HCT116 (cell line): Measurements from ENCODE around the gene DMD. TPM values are rescaled to one million over a fixed set of nuclear protein-coding genes. Genes with fewer than 3 reads are reported as not detected.

Experiments used
- ATAC-seq: fragments of 200-7000 bp; cut with Tn5 transposase; 2 replicates; pipeline ENCODE4 v1.9.1; 2020; ENCODE audit warnings: mild to moderate bottlenecking, moderate library complexity
- BruUV-seq: library from RNA; stranded (reverse); fragments of 400-500 nt; replicated peaks from 2 replicates; lab custom pipeline; 2021; lab: Mats Ljungman, UMichigan
- CTCF ChIA-PET: fragments of 300-600 bp; sonication (Branson Sonifier 250); formaldehyde crosslinking; loops from one replicate; lab custom pipeline; 2021; ENCODE audit warnings: antibody characterized with exemption; lab: Charles Lee
- POLR2A ChIA-PET: fragments of 300-600, 350-600 bp; sonication (Branson Sonifier 250); formaldehyde crosslinking; loops from one replicate; lab custom pipeline; 2021; ENCODE audit warnings: antibody characterized with exemption; lab: Charles Lee
- RAD21 ChIA-PET, 2 experiments: fragments of 300-600 bp; sonication (Branson Sonifier 250); formaldehyde crosslinking; loops; one replicate each; lab custom pipeline; 2023; ENCODE audit warnings: low total read pairs in 2 of 2; ENCODE audit not compliant: uncharacterized antibody in 2 of 2, unreplicated experiment in 2 of 2, low non-redundant PET in 1 of 2; lab: Charles Lee
- DNase-seq: peaks from one replicate; pipeline ENCODE4 v3.0.0-alpha.2; 2010; ENCODE audit warnings: low read depth, low spot score
- H2AFZ ChIP-seq: fragments of 200-600 bp; shearing (Covaris generic), sonication (generic); 2 replicates; pipeline ENCODE4 v1.6.1; 2017; ENCODE audit warnings: low read depth, mixed run types, mixed read lengths, antibody characterized with exemption, low read length; ENCODE audit not compliant: poor library complexity, severe bottlenecking
- H3K27ac ChIP-seq: 2 replicates; pipeline ENCODE4 v1.5.1; 2012; ENCODE audit warnings: low read depth, low read length
- H3K27me3 ChIP-seq: fragments of 200-600 bp; sonication (generic); 2 replicates; pipeline ENCODE4 v1.6.1; 2016; ENCODE audit warnings: mixed run types, low read length, mixed read lengths; ENCODE audit not compliant: insufficient read depth
- H3K36me3 ChIP-seq, 2 experiments: fragments of 200-500 bp in 1 of 2; fragments of 200-600 bp in 1 of 2; sonication (Bioruptor generic) in 1 of 2; sonication (generic) in 1 of 2; 2 replicates each; pipeline versions ENCODE4 v1.5.1 to v1.6.1; 2014 to 2016; ENCODE audit warnings: low read length in 2 of 2, inconsistent platforms in 1 of 2, mixed read lengths in 1 of 2, mixed run types in 1 of 2; ENCODE audit not compliant: insufficient read depth in 2 of 2, control insufficient read depth in 1 of 2
- H3K4me1 ChIP-seq, 2 experiments: fragments of 200-600 bp in 1 of 2; sonication (generic) in 1 of 2; 2 replicates each; pipeline versions ENCODE4 v1.5.1 to v1.6.1; 2012 to 2017; ENCODE audit warnings: low read length in 2 of 2, inconsistent platforms in 1 of 2, mild to moderate bottlenecking in 1 of 2, mixed read lengths in 1 of 2, mixed run types in 1 of 2, moderate library complexity in 1 of 2; ENCODE audit not compliant: insufficient read depth in 2 of 2, control insufficient read depth in 1 of 2
- H3K4me2 ChIP-seq: fragments of 200-600 bp; sonication (generic); 2 replicates; pipeline ENCODE4 v1.6.1; 2017; ENCODE audit warnings: mixed run types, low read length, mixed read lengths
- H3K4me3 ChIP-seq, 2 experiments: fragments of 200-600 bp in 1 of 2; sonication (generic) in 1 of 2; replicated peaks in 1 of 2; 2 replicates each; pipeline ENCODE4 v1.5.1; 2011 to 2016; ENCODE audit warnings: low read length in 2 of 2, control low read depth in 1 of 2, low read depth in 1 of 2, mild to moderate bottlenecking in 1 of 2, mixed read lengths in 1 of 2, mixed run types in 1 of 2
- H3K79me2 ChIP-seq: fragments of 200-600 bp; sonication (generic); 2 replicates; pipeline ENCODE4 v1.6.1; 2017; ENCODE audit warnings: mild to moderate bottlenecking, mixed run types, low read length, moderate library complexity, mixed read lengths; ENCODE audit not compliant: insufficient read depth
- H3K9ac ChIP-seq: fragments of 200-600 bp; sonication (generic); 2 replicates; pipeline ENCODE4 v1.6.1; 2016; ENCODE audit warnings: low read length, mixed read lengths
- H3K9me2 ChIP-seq: fragments of 200-600 bp; sonication (generic), shearing (Covaris generic); 2 replicates; pipeline ENCODE4 v1.6.1; 2017; ENCODE audit warnings: mixed run types, mild to moderate bottlenecking, moderate library complexity; ENCODE audit not compliant: insufficient read depth
- H3K9me3 ChIP-seq, 2 experiments: fragments of 200-500 bp in 1 of 2; fragments of 200-600 bp in 1 of 2; sonication (Bioruptor generic) in 1 of 2; sonication (generic) in 1 of 2; 2 replicates each; pipeline ENCODE4 v1.6.1; 2014 to 2017; ENCODE audit warnings: low read length in 2 of 2, mixed read lengths in 2 of 2, inconsistent platforms in 1 of 2, low read depth in 1 of 2, mild to moderate bottlenecking in 1 of 2, mixed run types in 1 of 2, moderate library complexity in 1 of 2; ENCODE audit not compliant: control insufficient read depth in 1 of 2, insufficient read depth in 1 of 2
- H4K20me1 ChIP-seq: fragments of 200-600 bp; sonication (generic), shearing (Covaris generic); 2 replicates; pipeline ENCODE4 v1.6.1; 2017; ENCODE audit warnings: mixed run types, mild to moderate bottlenecking, moderate library complexity; ENCODE audit not compliant: insufficient read depth
- CBX3 ChIP-seq: IDR thresholded peaks from 2 replicates; pipeline ENCODE4 v1.6.1; 2012; ENCODE audit warnings: low read depth
- CEBPB ChIP-seq: IDR thresholded peaks from 2 replicates; pipeline ENCODE4 v1.6.1; 2012; ENCODE audit warnings: low read depth
- CTCF ChIP-seq, 3 experiments: fragments of 200-600 bp in 1 of 3; sonication (generic) in 1 of 3; IDR thresholded peaks in 2 of 3; conservative IDR thresholded peaks in 1 of 3; 2 replicates each; pipeline ENCODE4 v1.5.1; 2012 to 2017; ENCODE audit warnings: low read depth in 2 of 3, low read length in 2 of 3, antibody characterized with exemption in 1 of 3, borderline replicate concordance in 1 of 3, control low read depth in 1 of 3, mild to moderate bottlenecking in 1 of 3, mixed read lengths in 1 of 3, mixed run types in 1 of 3, moderate library complexity in 1 of 3; ENCODE audit not compliant: insufficient read depth in 1 of 3
- EGR1 ChIP-seq: IDR thresholded peaks from 2 replicates; pipeline ENCODE4 v1.6.1; 2012; ENCODE audit warnings: low read depth
- ELF1 ChIP-seq: IDR thresholded peaks from 2 replicates; pipeline ENCODE4 v1.6.1; 2012; ENCODE audit warnings: low read depth, borderline replicate concordance
- EZH2 ChIP-seq: fragments of 200-600 bp; sonication (generic); IDR thresholded peaks from 2 replicates; pipeline ENCODE4 v1.6.1; 2017; ENCODE audit warnings: antibody characterized with exemption, mixed run types
- POLR2A ChIP-seq: IDR thresholded peaks from 2 replicates; pipeline ENCODE4 v1.7.0; 2011; ENCODE audit warnings: borderline replicate concordance; ENCODE audit not compliant: insufficient read depth, insufficient read length; ENCODE audit errors: extremely low read depth
- RAD21 ChIP-seq: IDR thresholded peaks from 2 replicates; pipeline ENCODE4 v1.6.1; 2012; ENCODE audit warnings: low read depth, mild to moderate bottlenecking
- SIN3A ChIP-seq: IDR thresholded peaks from 2 replicates; pipeline ENCODE4 v1.6.1; 2012; ENCODE audit warnings: low read depth
- SP1 ChIP-seq: IDR thresholded peaks from 2 replicates; pipeline ENCODE4 v1.6.1; 2012; ENCODE audit warnings: low read depth
- YY1 ChIP-seq: IDR thresholded peaks from 2 replicates; pipeline ENCODE4 v1.6.1; 2011; ENCODE audit warnings: low read length, low read depth, moderate library complexity, mild to moderate bottlenecking; ENCODE audit not compliant: insufficient replicate concordance; ENCODE audit errors: extremely low read depth
- intact Hi-C: fragments of 100-400 bp; cut with micrococcal nuclease; formaldehyde crosslinking; loops from 2 replicates; pipeline ENCODE4 v1.10.0; 2022
- total RNA-seq: library from RNA; stranded (reverse); gene quantifications from one replicate; pipeline ENCODE4 v1.2.1, GENCODE V29; 2021; ENCODE audit not compliant: unreplicated experiment
- TF ChIP-seq, protein P1 (sequence below): IDR thresholded peaks from 2 replicates; pipeline ENCODE4 v1.6.1; 2012

The DMD gene
- total RNA-seq, 1 experiment from 2014 or later = 0.05 TPM

GRCh38 chrX:32280489-32280888, 930.9 kb downstream of the DMD start (continued):
- no peak for TF ChIP-seq CTCF (IDR thresholded peaks at IDR 0.05 in 2 of 3, conservative IDR thresholded peaks at IDR 0.05 in 1 of 3; ENCODE audit: borderline replicate concordance in 1 of 3, insufficient read depth in 1 of 3, low read depth in 2 of 3, low read length in 2 of 3)
- no peak for TF ChIP-seq EGR1
- no peak for TF ChIP-seq POLR2A
- no peak for TF ChIP-seq SIN3A
- no peak for TF ChIP-seq CBX3
- no peak for TF ChIP-seq CEBPB

DNA sequence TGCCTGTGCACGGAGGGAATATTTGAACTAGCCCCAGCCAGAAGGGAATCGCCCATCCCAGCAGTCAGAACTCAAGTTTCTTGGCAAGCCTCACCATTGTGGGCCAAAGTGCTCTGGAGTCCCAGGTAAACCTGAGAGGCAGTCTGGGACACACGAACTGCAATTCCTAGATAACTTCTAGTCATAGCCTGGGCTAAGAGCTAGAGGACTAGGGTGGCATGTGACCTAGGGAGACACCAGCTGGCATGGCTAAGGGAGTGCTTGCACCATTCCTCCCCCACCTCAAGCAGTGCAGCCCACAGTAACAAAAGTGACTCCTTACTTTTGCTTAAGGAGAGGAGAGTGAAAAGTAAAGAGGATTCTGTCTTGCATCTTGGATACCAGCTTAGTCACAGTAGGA, 935.2 kb downstream of the DMD start:
- Histone ChIP-seq H3K27me3 (no peaks in the 10 kb centered on the region), H3K9ac (no peak overlapping the region)
- intact Hi-C loops = no loop called here
- no TSS peak for BruUV-seq
- CTCF ChIA-PET = no interaction called here
- no peak for TF ChIP-seq RAD21
- no peak for TF ChIP-seq SP1
- TF ChIP-seq YY1 = no peak
- TF ChIP-seq ELF1 = no peak
- TF ChIP-seq, protein P1, sequence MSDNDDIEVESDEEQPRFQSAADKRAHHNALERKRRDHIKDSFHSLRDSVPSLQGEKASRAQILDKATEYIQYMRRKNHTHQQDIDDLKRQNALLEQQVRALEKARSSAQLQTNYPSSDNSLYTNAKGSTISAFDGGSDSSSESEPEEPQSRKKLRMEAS = no peak
- no peak for TF ChIP-seq EZH2
- TF ChIP-seq, all 23 proteins: peak for 0
- Histone ChIP-seq H3K9me2 (no peaks in the 10 kb centered on the region), H3K79me2 (no peaks in the 10 kb centered on the region), H3K4me3 (no peak overlapping the region), H3K4me1 (no peaks in the 10 kb centered on the region), H3K4me2 (no peak overlapping the region), H3K27ac (no peak overlapping the region), H2AFZ (no peak overlapping the region), H3K9me3 (no peaks in the 10 kb centered on the region), H4K20me1 (no peaks in the 10 kb centered on the region), H3K36me3 (no peaks in the 10 kb centered on the region)
- ChIA-PET RAD21 (no interaction called here), POLR2A (no interaction called here)
- ATAC-seq (no peak), DNase-seq (no peak)
